ENCODE results near the gene UBL4A. TPM values are rescaled to one million over a fixed set of nuclear protein-coding genes. Genes with fewer than 3 reads are reported as not detected.

Gene UBL4A
- total RNA-seq, 1 experiment from 2014 or later: 109 TPM

DNA sequence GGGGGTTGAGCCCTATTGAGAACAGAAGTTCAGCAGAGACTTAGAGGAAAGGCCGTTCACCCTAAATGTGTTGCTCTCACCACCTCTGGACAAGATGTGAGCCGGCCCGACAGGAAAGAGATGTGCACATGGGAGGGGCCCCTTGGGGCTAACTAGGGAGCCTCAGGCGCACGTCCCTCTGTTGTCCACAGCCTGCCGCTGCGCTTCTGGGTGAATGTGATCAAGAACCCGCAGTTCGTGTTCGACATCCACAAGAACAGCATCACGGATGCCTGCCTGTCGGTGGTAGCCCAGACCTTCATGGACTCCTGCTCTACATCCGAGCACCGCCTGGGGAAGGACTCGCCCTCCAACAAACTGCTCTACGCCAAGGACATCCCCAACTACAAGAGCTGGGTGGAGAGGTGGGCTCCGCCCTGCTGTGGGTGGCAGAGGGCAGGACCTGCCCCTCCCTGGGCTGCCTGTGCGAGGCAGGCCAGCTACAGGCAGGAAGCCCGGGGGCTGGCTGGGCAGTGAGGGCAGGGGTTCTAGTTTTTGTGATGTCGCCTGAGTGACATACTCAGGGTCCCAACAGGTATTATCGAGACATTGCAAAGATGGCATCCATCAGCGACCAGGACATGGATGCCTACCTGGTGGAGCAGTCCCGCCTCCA is 15.4 kb downstream of the UBL4A start:
- DNase-seq (ENCODE audit: low read depth): no peak
- in situ Hi-C loops (cut with HindIII; ENCODE audit: low pct_unique_long_range_greater_than_20kb, low sequenced_read_pairs): no loop called here

DNA sequence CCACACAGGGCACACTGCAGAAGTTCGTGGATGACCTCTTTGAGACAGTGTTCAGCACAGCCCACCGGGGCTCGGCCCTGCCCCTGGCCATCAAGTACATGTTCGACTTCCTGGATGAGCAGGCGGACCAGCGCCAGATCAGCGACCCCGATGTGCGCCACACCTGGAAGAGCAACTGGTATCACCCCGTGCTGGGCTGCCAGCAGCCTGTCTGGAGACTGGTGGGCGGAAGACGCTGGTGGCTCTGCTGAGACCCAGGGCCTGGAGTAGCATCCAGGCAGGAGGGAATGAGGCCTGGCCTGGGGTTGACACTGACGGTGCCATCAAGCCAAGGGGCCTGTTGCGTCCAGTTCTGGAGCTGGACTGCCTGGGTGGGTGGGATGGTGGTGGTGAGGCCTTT is 16.0 kb downstream of the UBL4A start:
- no peak for DNase-seq (ENCODE audit: low read depth)
- in situ Hi-C loops (cut with HindIII; ENCODE audit: low pct_unique_long_range_greater_than_20kb, low sequenced_read_pairs): no loop called here

DNA sequence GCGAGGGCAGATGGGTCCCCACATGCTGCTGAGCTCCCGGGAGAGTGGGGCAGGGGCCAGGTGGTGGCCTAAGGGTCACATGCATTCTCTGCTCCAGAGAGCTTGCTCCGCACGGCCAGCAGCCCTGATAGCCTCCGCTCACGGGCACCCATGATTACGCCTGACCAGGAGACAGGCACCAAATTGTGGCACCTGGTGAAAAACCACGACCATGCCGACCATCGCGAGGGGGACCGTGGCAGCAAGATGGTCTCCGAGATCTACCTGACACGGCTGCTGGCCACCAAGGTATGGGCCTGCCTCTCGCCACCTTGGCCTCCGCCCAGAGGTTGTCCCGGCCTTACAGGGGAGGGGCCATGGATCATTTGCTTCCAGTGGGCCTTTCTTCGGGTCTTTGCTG is 16.5 kb downstream of the UBL4A start:
- in situ Hi-C loops (cut with HindIII; ENCODE audit: low pct_unique_long_range_greater_than_20kb, low sequenced_read_pairs): no loop called here
- no peak for DNase-seq (ENCODE audit: low read depth)

- DNase-seq (ENCODE audit: low read depth): no peak
- in situ Hi-C loops (cut with HindIII; ENCODE audit: low pct_unique_long_range_greater_than_20kb, low sequenced_read_pairs): no loop called here
These were observed 17.3 kb downstream of the UBL4A start for GRCh38 chrX:154469114-154469513.

GRCh38 chrX:154468217-154468616 is 18.2 kb downstream of the UBL4A start:
- in situ Hi-C loops (cut with HindIII; ENCODE audit: low pct_unique_long_range_greater_than_20kb, low sequenced_read_pairs): no loop called here
- DNase-seq (ENCODE audit: low read depth): no peak

DNA sequence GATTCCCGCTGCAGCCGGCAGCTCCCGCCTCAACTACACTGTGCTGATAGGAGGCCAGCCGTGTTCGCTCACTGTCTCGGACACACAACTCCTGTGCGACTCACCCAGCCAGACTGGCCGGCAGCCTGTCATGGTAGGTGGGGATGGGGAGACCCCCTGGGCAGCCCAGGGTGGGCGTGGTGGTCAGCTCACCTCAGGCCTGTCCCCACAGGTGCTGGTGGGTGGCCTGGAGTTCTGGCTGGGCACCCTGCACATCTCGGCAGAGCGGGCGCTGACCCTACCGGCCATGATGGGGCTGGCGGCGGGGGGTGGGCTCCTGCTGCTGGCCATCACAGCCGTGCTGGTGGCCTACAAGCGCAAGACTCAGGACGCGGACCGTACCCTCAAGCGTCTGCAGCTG is 18.9 kb downstream of the UBL4A start:
- DNase-seq (ENCODE audit: low read depth): no peak
- in situ Hi-C loops (cut with HindIII; ENCODE audit: low pct_unique_long_range_greater_than_20kb, low sequenced_read_pairs): no loop called here

GRCh38 chrX:154466907-154467306 is 19.5 kb downstream of the UBL4A start:
- no peak for DNase-seq (ENCODE audit: low read depth)
- in situ Hi-C loops (cut with HindIII; ENCODE audit: low pct_unique_long_range_greater_than_20kb, low sequenced_read_pairs): no loop called here

- no peak for DNase-seq (ENCODE audit: low read depth)
- in situ Hi-C loops (cut with HindIII; ENCODE audit: low pct_unique_long_range_greater_than_20kb, low sequenced_read_pairs): no loop called here
These were observed 20.4 kb downstream of the UBL4A start for GRCh38 chrX:154466036-154466435.

- in situ Hi-C loops (cut with HindIII; ENCODE audit: low pct_unique_long_range_greater_than_20kb, low sequenced_read_pairs): no loop called here
- DNase-seq (ENCODE audit: low read depth): no peak
These were observed 20.8 kb downstream of the UBL4A start for GRCh38 chrX:154465601-154466000.

DNA sequence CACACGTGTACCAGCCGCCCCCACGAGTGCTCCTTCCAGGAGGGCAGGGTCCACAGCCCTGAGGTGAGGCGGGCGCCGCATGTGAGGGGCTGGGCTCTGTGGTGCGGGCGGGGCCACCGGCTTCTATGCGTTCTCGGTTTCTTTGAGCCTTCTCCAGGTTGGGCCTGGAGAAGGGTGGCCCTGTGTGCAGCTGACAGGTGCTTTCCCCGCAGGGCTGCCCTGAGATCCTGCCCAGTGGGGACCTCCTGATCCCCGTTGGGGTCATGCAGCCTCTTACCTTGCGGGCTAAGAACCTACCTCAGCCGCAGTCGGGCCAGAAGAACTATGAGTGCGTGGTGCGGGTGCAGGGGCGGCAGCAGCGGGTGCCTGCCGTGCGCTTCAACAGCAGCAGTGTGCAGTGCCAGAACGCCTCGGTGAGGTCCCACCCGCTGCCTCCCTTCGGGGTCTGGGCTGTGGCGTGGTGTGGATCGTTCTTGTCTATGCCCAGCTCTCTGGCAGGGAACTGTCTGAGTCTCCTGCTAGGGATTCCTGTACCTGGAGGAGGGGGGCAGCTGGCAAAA is 21.5 kb downstream of the UBL4A start:
- DNase-seq (ENCODE audit: low read depth): no peak
- in situ Hi-C loops (cut with HindIII; ENCODE audit: low pct_unique_long_range_greater_than_20kb, low sequenced_read_pairs): no loop called here

DNA sequence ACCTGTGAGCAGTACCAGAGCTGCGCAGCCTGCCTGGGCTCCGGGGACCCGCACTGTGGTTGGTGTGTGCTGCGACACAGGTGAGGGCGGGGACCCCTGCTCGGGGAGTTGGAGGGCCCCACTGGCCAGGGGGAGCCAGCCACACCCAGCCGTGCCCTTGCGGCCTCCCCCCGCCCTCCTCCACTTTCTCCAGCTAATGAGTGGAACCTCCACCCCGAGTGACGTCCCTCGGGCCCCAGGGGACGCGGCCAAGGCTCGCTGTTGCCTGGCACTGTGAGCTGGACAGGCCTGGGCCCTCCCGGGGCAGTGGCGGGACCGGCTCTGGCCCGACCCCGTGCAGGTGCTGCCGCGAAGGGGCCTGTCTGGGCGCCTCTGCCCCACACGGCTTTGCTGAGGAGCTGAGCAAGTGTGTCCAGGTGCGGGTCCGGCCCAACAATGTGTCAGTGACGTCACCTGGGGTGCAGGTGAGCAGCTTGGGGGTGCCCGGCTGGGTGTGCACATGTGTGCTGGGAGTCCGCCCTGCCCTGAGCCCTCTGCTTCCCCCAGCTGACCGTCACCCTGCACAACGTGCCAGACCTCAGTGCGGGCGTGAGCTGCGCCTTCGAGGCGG is 22.7 kb downstream of the UBL4A start:
- in situ Hi-C loops (cut with HindIII; ENCODE audit: low pct_unique_long_range_greater_than_20kb, low sequenced_read_pairs): no loop called here
- DNase-seq (ENCODE audit: low read depth): no peak

- in situ Hi-C loops (cut with HindIII; ENCODE audit: low pct_unique_long_range_greater_than_20kb, low sequenced_read_pairs): no loop called here
- DNase-seq (ENCODE audit: low read depth): no peak
These were observed 24.0 kb downstream of the UBL4A start for GRCh38 chrX:154462396-154462795.

- in situ Hi-C loops (cut with HindIII; ENCODE audit: low pct_unique_long_range_greater_than_20kb, low sequenced_read_pairs): no loop called here
- DNase-seq (ENCODE audit: low read depth): no peak
These were observed 26.1 kb downstream of the UBL4A start for GRCh38 chrX:154460326-154460725.

DNA sequence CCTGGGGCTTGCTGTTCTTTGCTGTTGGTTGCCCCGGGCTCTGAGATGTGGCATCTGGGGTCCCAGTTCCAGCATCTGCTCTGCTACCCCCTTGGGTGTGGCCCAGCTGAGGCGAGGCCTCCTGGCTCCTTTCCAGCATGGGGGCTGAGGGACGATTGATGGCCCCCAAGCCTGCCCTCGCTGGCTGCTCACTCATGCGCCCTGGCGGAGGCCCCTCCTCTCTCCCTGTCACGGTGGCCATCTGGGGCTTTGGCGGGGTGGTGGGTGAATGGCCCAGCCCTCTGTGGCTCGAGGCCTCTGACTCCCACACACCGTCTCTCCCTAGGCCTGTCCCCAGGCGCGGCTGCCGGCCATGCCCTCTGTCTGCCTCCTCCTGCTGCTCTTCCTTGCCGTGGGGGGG is 26.6 kb downstream of the UBL4A start:
- DNase-seq (ENCODE audit: low read depth): no peak
- in situ Hi-C loops (cut with HindIII; ENCODE audit: low pct_unique_long_range_greater_than_20kb, low sequenced_read_pairs): no loop called here

- in situ Hi-C loops (cut with HindIII; ENCODE audit: low pct_unique_long_range_greater_than_20kb, low sequenced_read_pairs): no loop called here
- peak; percentile 11 for DNase-seq (ENCODE audit: low read depth)
These were observed 27.2 kb downstream of the UBL4A start for GRCh38 chrX:154458954-154459778.

DNA sequence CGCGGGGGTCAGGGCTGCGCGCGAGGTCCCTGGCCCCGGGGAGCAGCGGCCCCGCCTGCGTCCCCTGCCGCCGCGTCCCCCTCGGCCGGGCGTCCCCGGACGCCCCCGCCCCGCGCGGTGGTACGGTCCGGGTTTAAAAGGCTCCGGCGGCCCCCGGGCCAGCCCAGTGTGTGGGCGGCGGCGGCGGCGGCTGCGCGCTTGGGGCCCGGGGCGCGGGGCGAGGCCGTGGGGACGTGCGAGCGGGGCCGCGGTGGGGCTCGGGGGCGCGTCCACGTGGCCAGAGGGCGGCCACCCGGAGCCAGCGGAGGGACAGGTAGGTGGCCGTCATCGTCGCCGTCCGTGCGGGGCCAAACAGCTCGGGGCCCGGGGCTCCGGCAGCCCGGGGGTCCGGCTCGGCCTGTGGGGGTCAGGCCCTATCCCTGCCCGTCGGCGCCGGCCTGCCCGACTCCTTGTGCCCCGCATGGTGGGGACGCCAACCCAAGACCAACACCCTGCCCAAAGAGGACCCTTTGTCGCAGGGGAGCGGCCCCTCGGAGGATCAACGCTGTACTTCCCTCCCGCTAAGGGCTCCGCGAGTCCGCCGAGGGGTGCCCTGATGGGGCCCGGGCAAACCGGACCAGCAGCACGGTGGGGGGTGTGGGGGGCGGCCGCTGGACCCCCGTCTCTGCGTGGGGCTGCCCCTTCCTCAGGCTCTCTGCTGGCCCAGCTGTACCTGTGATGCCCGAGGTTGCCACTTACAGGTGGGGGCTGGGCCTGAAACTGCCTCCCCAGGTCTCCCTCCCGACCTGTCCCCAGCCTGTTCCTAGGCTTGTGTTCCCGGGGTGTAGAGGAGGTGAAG is 28.1 kb downstream of the UBL4A start, which contains the start of gene PLXNA3:
PLXNA3 (plus strand) TSS at position 166 of the 838 bp plus-strand sequence. CDS start 1,903 bp downstream, outside the sequence.
- no peak for DNase-seq (ENCODE audit: low read depth)
- in situ Hi-C loops (cut with HindIII; ENCODE audit: low pct_unique_long_range_greater_than_20kb, low sequenced_read_pairs): no loop called here

- in situ Hi-C loops (cut with HindIII; ENCODE audit: low pct_unique_long_range_greater_than_20kb, low sequenced_read_pairs): no loop called here
- peak; percentile 30 for DNase-seq (ENCODE audit: low read depth)
These were observed 28.8 kb downstream of the UBL4A start for GRCh38 chrX:154457491-154458115.

GRCh38 chrX:154452823-154453222 is 33.6 kb downstream of the UBL4A start:
- in situ Hi-C loops (cut with HindIII; ENCODE audit: low pct_unique_long_range_greater_than_20kb, low sequenced_read_pairs): no loop called here
- DNase-seq (ENCODE audit: low read depth): no peak
